ENCODE results near the gene NID1.
A peak's percentile ranks its signal among the peaks of the same experiment; 100 is the strongest.

The NID1 gene

GRCh38 chr1:236064674-236065508 lies at the start of gene NID1:
NID1 (minus strand) TSS chr1:236065090; CDS start chr1:236065079, 11 bp downstream.
- peak; percentile 11 to 22 for DNase-seq

- DNase-seq, result no peak
Observed at GRCh38 chr1:236114076-236114747, 49.3 kb upstream of the NID1 start.

GRCh38 chr1:236113324-236114032 lies 48.6 kb upstream of the NID1 start:
- no peak for DNase-seq

GRCh38 chr1:236112332-236112627 lies 47.4 kb upstream of the NID1 start:
- DNase-seq, result no peak

- DNase-seq, result no peak
Observed at GRCh38 chr1:236111527-236112331, 46.8 kb upstream of the NID1 start.

- DNase-seq, result no peak
Observed at GRCh38 chr1:236110137-236110536, 45.2 kb upstream of the NID1 start.

- DNase-seq, result no peak
Observed at GRCh38 chr1:236108027-236108648, 43.2 kb upstream of the NID1 start.

GRCh38 chr1:236107121-236107907 lies 42.4 kb upstream of the NID1 start:
- no peak for DNase-seq

GRCh38 chr1:236103646-236104218 lies 38.8 kb upstream of the NID1 start:
- DNase-seq, result peak; percentile 54 to 70

GRCh38 chr1:236103059-236103458 lies 38.2 kb upstream of the NID1 start:
- DNase-seq, result no peak

GRCh38 chr1:236102611-236103010 lies 37.7 kb upstream of the NID1 start:
- no peak for DNase-seq

GRCh38 chr1:236101233-236102200 lies 36.6 kb upstream of the NID1 start:
- no peak for DNase-seq

GRCh38 chr1:236100799-236101198 lies 35.9 kb upstream of the NID1 start:
- DNase-seq, result no peak

GRCh38 chr1:236099355-236099974 lies 34.6 kb upstream of the NID1 start:
- DNase-seq, result no peak

GRCh38 chr1:236098267-236098666 lies 33.4 kb upstream of the NID1 start:
- DNase-seq, result no peak

GRCh38 chr1:236096660-236097482 lies 32.0 kb upstream of the NID1 start:
- DNase-seq, result peak; percentile 65 to 88

- no peak for DNase-seq
Observed at GRCh38 chr1:236095705-236096520, 31.0 kb upstream of the NID1 start.

GRCh38 chr1:236092899-236093298 lies 28.0 kb upstream of the NID1 start:
- DNase-seq, result no peak

Data from CD4-positive, alpha-beta T cell treated with Interleukin-1 beta for 1 hour (primary cell).